Omental fat pad (tissue), 4 donors: Measurements from ENCODE around the gene ADAMTS12. TPM values are rescaled to one million over a fixed set of nuclear protein-coding genes. Genes with fewer than 3 reads are reported as not detected.

Experiments used
- ATAC-seq: fragments of 150-250 bp; one replicate; pipeline ENCODE4 v1.9.1; 2016; ENCODE audit warnings: mild to moderate bottlenecking, moderate library complexity; ENCODE audit not compliant: low FRiP score
- DNase-seq: peaks from one replicate; pipeline ENCODE4 v3.0.0-alpha.2; 2019; ENCODE audit warnings: low spot score
- total RNA-seq, 4 donors: library from RNA; depleted of rRNA; stranded (reverse); fragments of >200 nt; gene quantifications; one replicate each; pipeline ENCODE4 v1.1.0, GENCODE V29; 2016
- TF ChIP-seq, protein P1 (sequence below), 3 donors: fragments of 450-650 bp; IDR thresholded peaks; one replicate each; pipeline ENCODE4 v1.5.1; 2016 to 2017; ENCODE audit warnings: antibody characterized with exemption in 3 of 3, mild to moderate bottlenecking in 3 of 3, moderate library complexity in 2 of 3

ADAMTS12 gene
- total RNA-seq, 4 donors from 2014 or later = 17.5 to 42.9 (median 24.0) TPM

DNA sequence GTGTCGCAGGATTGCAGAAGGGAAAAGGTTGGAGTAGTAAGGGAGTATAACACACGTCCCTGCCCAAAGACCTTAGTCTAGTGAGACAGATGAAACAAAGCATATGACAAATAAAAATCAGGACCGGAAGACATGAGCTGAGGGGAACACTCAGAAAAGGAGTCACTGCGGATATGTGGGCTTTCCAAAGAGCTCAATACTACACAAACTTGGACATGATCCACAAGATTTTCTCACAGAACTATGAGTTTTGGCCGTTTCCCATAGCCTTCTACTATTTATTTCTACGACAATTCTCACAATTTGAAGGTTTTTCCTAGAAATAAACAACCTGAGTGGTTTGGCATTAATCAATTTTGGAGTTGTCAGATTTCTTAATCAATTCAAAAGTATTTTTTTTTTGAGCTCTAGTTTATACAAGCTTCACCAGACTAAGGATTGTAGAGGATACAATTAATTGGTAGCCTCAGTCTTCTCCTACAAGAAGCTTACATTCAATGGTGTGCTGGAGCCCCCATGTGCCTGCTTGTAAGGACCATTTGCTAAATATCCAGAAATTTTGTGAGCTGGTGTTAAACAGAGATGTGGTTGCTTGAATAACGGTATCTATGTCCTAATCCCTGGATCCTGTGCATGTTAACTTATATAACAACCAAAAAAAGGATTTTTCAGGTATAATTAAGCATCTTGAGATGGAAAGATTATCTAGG is 91.4 kb downstream of the ADAMTS12 start:
- no peak for DNase-seq
- ATAC-seq = no peak
- TF ChIP-seq, protein P1, sequence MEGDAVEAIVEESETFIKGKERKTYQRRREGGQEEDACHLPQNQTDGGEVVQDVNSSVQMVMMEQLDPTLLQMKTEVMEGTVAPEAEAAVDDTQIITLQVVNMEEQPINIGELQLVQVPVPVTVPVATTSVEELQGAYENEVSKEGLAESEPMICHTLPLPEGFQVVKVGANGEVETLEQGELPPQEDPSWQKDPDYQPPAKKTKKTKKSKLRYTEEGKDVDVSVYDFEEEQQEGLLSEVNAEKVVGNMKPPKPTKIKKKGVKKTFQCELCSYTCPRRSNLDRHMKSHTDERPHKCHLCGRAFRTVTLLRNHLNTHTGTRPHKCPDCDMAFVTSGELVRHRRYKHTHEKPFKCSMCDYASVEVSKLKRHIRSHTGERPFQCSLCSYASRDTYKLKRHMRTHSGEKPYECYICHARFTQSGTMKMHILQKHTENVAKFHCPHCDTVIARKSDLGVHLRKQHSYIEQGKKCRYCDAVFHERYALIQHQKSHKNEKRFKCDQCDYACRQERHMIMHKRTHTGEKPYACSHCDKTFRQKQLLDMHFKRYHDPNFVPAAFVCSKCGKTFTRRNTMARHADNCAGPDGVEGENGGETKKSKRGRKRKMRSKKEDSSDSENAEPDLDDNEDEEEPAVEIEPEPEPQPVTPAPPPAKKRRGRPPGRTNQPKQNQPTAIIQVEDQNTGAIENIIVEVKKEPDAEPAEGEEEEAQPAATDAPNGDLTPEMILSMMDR (IDR thresholded peaks at IDR 0.05) = no peak

DNA sequence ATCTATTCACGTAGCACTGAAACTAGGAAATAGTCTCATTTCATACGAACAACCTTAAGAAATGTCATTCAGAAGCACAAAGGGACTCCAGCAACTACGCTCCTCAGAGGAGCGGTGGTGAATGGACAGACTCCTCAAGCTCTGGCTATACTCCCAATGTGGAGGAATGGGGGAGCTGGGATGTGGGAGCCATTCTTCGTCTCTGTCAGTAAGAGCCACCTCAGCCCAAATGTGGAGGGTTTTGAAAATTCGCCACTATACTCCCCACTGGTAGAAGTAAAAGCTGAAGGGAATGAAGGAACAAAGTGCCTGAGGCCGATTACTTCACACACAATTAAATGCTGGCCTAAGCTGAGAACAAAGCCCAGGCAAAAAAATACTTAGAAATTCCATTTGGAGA is 96.3 kb downstream of the ADAMTS12 start:
- DNase-seq = no peak
- TF ChIP-seq, protein P1 (IDR thresholded peaks at IDR 0.05) = no peak
- no peak for ATAC-seq

DNA sequence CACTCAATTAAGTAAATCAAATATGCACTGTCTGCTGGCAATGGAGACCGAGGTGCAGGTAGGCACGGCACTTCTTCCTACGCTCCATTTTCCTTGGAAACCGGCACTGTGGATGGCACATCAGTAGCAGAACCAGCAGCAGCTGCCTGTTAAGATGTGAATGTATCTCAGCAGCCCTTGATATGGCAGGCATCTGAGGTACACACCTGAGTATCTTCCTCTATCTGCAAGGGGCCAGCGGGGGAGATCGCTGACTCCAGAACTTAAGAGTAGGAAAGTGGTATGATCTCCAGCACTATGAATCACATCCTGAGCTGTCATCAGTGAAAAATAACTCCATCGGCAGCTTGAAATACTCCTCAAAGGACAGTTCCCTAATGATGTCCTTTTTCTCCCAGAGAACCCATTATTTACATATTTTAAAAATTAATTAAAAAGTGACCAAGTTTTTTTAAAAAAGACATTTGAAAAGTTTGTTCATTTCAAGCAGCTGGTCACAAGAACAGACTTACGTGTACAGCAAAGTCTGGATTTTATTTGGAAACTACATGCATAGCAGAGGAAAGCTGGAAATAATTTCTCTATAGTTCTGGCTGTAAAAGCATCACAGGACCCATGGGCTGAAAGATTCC is 97.1 kb downstream of the ADAMTS12 start:
- DNase-seq (no peak), ATAC-seq (no peak)
- TF ChIP-seq, protein P1 (IDR thresholded peaks at IDR 0.05) = no peak

DNA sequence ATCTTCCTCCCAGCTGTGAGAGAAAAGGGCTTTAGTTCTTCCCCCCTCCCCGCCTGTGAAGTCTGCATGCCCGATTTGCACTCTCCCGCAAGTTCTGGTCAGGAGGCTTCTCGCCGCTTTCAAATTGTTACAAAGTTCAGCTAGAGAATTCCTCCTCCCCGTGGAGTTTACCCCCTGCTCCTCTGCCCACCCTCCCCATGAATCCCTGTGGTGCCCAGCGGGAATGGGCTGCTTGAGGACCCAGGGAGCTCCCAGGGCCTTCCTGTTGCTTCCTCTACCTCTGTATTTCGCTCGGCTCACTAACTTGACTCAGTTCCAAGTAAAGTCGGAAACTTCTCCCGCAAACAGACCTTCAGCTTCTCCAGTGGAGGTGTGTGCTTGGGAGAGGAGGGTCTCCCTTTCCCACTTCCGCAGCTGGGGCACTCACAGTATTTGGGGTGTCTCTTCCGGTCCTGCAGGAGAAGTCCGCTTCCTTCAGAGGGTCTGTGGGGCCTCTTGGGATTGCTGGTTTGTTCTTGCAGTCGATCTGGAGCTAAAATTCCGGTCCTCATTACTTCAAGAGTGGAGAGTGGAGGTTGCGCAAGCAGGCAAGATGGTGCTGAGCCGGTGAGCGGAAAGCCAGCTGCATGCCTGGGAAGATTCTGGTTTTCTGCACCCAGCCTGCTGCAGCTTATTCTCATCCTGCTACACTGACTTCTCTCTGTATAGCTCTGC is 97.8 kb downstream of the ADAMTS12 start:
- TF ChIP-seq, protein P1 (IDR thresholded peaks at IDR 0.05) = no peak
- DNase-seq (no peak), ATAC-seq (no peak)

DNA sequence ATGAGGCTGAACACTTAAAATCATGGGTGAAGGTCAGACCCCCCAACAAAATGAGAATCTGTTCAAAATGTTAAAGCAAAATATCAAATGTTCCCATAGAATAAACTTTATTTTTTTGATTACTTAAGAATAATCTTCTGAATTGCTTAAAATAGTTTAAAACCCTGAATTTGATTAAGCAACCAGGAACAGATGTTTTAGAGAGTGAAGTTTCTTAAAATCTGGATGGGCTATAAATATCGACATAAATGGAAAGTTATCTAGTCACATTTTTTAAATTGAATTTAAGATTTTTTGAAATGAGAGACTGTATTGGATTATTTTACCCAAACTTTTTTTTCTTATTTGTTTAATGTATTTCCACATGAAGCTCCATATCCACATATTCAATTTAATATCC is 98.5 kb downstream of the ADAMTS12 start:
- ATAC-seq = no peak
- TF ChIP-seq, protein P1 (IDR thresholded peaks at IDR 0.05) = no peak
- DNase-seq = no peak

DNA sequence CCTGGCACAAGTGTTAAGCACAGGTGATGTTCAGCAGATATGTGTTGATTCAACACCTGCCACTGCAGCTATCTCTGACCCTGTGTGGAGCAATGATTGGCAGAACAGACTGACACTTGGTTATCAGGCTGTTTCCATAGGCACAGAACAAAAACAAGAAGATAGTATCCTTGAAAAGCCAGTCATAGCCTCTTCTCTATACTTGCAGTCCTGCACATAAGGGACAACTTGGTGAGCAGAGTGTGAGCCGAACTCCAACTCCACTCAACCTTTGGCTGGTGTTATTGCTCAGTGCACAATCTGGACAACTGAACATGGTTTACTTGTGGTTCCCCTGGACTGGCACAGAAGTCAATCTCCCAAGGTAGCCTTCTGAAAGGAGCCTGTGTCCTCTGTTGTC is 99.2 kb downstream of the ADAMTS12 start:
- ATAC-seq (no peak), DNase-seq (no peak)
- TF ChIP-seq, protein P1 (IDR thresholded peaks at IDR 0.05) = no peak
